HT1080 (cell line): ENCODE results near the gene TCP1. TPM values are rescaled to one million over a fixed set of nuclear protein-coding genes. Genes with fewer than 3 reads are reported as not detected.
"Not testable (repeated sequence)": the region's sequence is repeated elsewhere in the genome, so short reads cannot be mapped to it uniquely, and the experiment has no call there.

Source experiments
- DNase-seq: peaks from one replicate; pipeline ENCODE4 v3.0.0-alpha.2; 2015; ENCODE audit warnings: low read depth
- small RNA-seq: library from RNA; depleted of rRNA; stranded (forward); fragments of <200 nt; gene quantifications from one replicate; pipeline ENCODE3, GENCODE V24; 2014
- total RNA-seq: library from RNA; depleted of rRNA; stranded (reverse); fragments of >200 nt; shearing (Covaris generic); gene quantifications from 2 replicates; pipeline ENCODE4 v1.2.3, GENCODE V29; 2014; rRNA removed

Gene TCP1
- total RNA-seq, 1 experiment from 2014 or later, result 555 TPM

GRCh38 chr6:159745081-159745480 is 44.3 kb downstream of the TCP1 start:
- no peak for DNase-seq

GRCh38 chr6:159742165-159742564 is 47.2 kb downstream of the TCP1 start:
- no peak for DNase-seq

DNA sequence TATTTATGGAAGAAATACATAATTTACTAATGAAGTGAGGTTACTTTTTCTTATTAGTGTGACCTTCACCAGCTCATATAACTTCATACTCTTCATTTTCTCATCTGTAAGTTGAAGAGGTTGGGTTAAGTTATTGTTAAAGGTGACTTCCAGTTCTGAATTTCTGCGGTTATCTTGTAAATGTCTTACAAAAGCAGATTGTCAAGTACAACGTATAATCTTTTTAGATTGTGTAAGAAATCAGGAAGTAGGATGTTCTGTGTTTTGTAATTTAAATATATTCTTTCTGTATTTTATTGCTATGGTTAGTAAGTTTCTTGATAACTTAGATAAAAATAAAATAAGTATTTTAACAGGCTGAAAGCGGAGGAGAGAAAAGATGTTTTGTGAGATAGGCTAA is 50.1 kb downstream of the TCP1 start:
- no peak for DNase-seq

DNA sequence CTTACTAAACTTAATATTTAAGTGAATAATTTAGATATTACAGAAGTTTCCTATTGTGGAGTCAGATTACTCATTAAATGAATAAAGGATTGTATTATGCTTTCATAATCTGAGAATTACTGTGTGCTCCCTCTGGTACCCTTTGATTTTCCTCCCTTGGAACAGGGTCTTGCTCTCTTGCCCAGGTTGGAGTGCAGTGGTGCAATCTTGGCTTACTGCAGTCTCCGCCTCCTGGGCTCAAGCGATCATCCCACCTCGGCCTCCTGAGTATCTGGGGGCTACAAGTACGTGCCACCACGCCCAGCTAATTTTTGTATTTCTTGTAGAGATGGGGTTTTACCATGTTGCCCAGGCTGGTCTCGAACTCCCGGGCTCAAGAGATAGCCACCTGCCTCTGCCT is 52.5 kb downstream of the TCP1 start:
- DNase-seq, result no peak

- DNase-seq, result not testable (repeated sequence)
These were observed 56.0 kb downstream of the TCP1 start for GRCh38 chr6:159733395-159733794.

DNA sequence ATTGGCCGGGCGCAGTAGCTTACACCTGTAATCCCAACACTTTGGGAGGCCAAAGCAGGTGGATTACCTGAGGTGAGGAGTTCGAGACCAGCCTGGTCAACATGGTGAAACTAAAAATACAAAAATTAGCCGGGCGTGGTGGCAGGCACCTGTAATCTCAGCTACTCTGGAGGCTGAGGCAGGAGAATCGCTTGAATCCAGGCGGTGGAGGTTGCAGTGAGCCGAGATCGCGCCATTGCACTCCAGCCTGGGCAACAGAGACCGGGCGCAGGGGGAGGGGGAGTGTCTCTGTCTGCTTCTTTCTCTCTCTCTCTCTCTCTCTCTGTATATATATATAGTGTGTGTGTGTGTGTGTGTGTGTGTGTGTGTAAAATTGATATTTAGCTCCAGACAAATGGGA is 56.9 kb downstream of the TCP1 start:
- not testable (repeated sequence) for DNase-seq

DNA sequence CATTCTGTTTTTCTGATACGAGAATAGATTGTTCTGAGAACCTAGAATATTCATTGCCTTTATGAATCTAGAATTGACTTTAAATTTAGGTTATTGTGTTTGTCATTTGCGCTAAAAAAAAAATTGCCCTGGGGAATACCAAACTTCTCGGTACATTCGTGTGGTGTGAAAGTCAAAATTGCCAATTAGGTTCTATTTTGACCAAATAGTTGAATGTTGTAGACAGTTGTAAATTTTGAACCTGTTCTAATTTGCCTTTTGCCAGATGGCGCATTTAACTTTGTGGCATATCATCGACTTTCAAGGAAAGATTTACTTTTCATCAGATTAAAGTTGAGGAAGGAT is 59.1 kb downstream of the TCP1 start:
- no peak for DNase-seq

GRCh38 chr6:159729598-159730331 is 59.6 kb downstream of the TCP1 start:
- DNase-seq, result no peak

DNA sequence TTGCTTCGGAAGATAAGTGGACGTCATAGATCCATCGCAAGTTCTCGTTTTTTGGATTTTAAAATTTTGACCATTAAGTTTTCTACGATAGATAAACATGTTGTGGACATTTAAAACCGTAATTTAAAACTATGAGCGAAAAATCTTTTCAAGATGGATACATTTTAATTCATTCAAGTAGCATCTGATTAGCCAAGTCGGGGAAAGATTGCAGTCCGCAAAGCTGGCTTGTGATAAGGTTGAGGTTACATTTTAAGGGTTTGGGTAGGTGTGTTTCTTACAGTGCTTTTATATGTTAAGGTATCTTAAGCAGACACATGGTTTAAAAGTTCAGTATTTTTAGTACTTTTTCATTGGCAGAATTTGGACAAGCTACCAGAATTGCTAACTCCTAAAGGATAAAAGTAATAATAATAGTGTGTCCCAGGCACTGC is 60.9 kb downstream of the TCP1 start:
- no peak for DNase-seq

Small RNAs within 50 kb of the gene (small RNA-seq; reads per million reads assigned to genes)
- gene SNORA20, result 53.6 reads per million, percentile 95 among the genes with 10 or more reads in this experiment
- not detected for gene SNORA29

Other genes starting within 250 kb of the TCP1 start
- gene SOD2, start 96.4 kb downstream of the TCP1 start, total RNA-seq, result 53.5 and 60.2 TPM in 2 replicates
- gene WTAP, start 62.1 kb downstream of the TCP1 start, total RNA-seq, result 100 and 114 TPM in 2 replicates
- 97.0 and 99.1 TPM in 2 replicates for gene ACAT2, start 27.6 kb downstream of the TCP1 start, total RNA-seq
- gene MRPL18, start 865 bp upstream of the TCP1 start, total RNA-seq, result 144 and 155 TPM in 2 replicates
- not detected in 2 replicates for gene PNLDC1, start 10.7 kb upstream of the TCP1 start, total RNA-seq
- gene MAS1, start 101.4 kb upstream of the TCP1 start, total RNA-seq, result not detected in 2 replicates
- gene IGF2R, start 179.5 kb upstream of the TCP1 start, total RNA-seq, result 38.1 and 39.1 TPM in 2 replicates